DOHH2 (cell line): ENCODE data around the gene PYGO1.
A peak's percentile ranks its signal among the peaks of the same experiment; 100 is the strongest.

Experiments used
- H3F3A ChIP-seq: fragments of 200-600 bp; sonication (generic), shearing (Covaris generic); 2 replicates; pipeline ENCODE4 v1.6.0; 2016; ENCODE audit warnings: antibody characterized with exemption, mild to moderate bottlenecking; ENCODE audit not compliant: control insufficient read depth, insufficient read depth
- H3K27ac ChIP-seq: fragments of 200-600 bp; sonication (generic); 2 replicates; pipeline ENCODE4 v1.5.1; 2014; ENCODE audit warnings: low read depth, mild to moderate bottlenecking, low read length, moderate library complexity
- H3K27me3 ChIP-seq: fragments of 200-600 bp; sonication (generic); 2 replicates; pipeline ENCODE4 v1.6.1; 2014; ENCODE audit warnings: mild to moderate bottlenecking, low read length, mixed read lengths; ENCODE audit not compliant: control insufficient read depth
- H3K36me3 ChIP-seq: fragments of 200-600 bp; sonication (generic); 2 replicates; pipeline ENCODE4 v1.6.1; 2014; ENCODE audit warnings: mild to moderate bottlenecking, low read length, moderate library complexity, mixed read lengths; ENCODE audit not compliant: control insufficient read depth
- H3K4me1 ChIP-seq: fragments of 200-600 bp; sonication (generic); 2 replicates; pipeline ENCODE4 v1.6.1; 2014; ENCODE audit warnings: mild to moderate bottlenecking, low read length, mixed read lengths; ENCODE audit not compliant: control insufficient read depth
- H3K4me2 ChIP-seq: fragments of 200-600 bp; sonication (generic); 2 replicates; pipeline ENCODE4 v1.6.0; 2014; ENCODE audit warnings: mild to moderate bottlenecking, low read length, moderate library complexity
- H3K4me3 ChIP-seq: fragments of 200-600 bp; sonication (generic); 2 replicates; pipeline ENCODE4 v1.5.1; 2014; ENCODE audit warnings: mild to moderate bottlenecking, low read length, mixed read lengths
- H3K79me2 ChIP-seq: fragments of 200-600 bp; sonication (generic); 2 replicates; pipeline ENCODE4 v1.6.1; 2014; ENCODE audit warnings: mild to moderate bottlenecking, low read length, mixed read lengths; ENCODE audit not compliant: control insufficient read depth
- H3K9me2 ChIP-seq: fragments of 200-600 bp; sonication (generic); replicated peaks from 2 replicates; pipeline ENCODE4 v1.6.1; 2014; ENCODE audit warnings: mild to moderate bottlenecking, low read length, mixed read lengths; ENCODE audit not compliant: control insufficient read depth
- H3K9me3 ChIP-seq: fragments of 200-600 bp; sonication (generic); 2 replicates; pipeline ENCODE4 v1.6.1; 2014; ENCODE audit warnings: antibody characterized with exemption, low read length, mixed read lengths; ENCODE audit not compliant: control insufficient read depth, insufficient read depth
- H4K20me1 ChIP-seq: fragments of 200-600 bp; sonication (generic); 2 replicates; pipeline ENCODE4 v1.6.0; 2014; ENCODE audit warnings: low read depth, mild to moderate bottlenecking, antibody characterized with exemption, low read length, moderate library complexity; ENCODE audit not compliant: control insufficient read depth, insufficient read depth
- CTCF ChIP-seq: fragments of 200-600 bp; sonication (generic); IDR thresholded peaks from one replicate; pipeline ENCODE4 v1.5.1; 2014; ENCODE audit warnings: antibody characterized with exemption, mild to moderate bottlenecking, low read depth, low read length; ENCODE audit not compliant: poor library complexity, severe bottlenecking
- EZH2phosphoT487 ChIP-seq: fragments of 200-600 bp; sonication (generic); IDR thresholded peaks from 2 replicates; pipeline ENCODE4 v1.6.1; 2017; ENCODE audit warnings: borderline replicate concordance, mild to moderate bottlenecking, antibody characterized with exemption, low read length, moderate library complexity, mixed read lengths

Gene PYGO1

GRCh38 chr15:55528812-55529211 is 59.3 kb downstream of the PYGO1 start:
- Histone ChIP-seq H3K9me2 (no peaks in the 10 kb centered on the region), H3K4me1 (peaks cover 4% of the 10 kb centered on the region), H3K4me3 (no peak overlapping the region), H3K9me3 (no peaks in the 10 kb centered on the region), H4K20me1 (no peaks in the 10 kb centered on the region), H3K27ac (no peak overlapping the region), H3F3A (no peaks in the 10 kb centered on the region), H3K36me3 (no peaks in the 10 kb centered on the region), H3K79me2 (no peaks in the 10 kb centered on the region), H3K4me2 (no peak overlapping the region), H3K27me3 (no peaks in the 10 kb centered on the region; the same call in 1 of the 2 replicates)
- TF ChIP-seq CTCF (no peak), EZH2phosphoT487 (no peak)

- no peak overlapping the region for H3K4me3 ChIP-seq
- H3K36me3 ChIP-seq: no peaks in the 10 kb centered on the region
- H3K27me3 ChIP-seq: no peaks in the 10 kb centered on the region; the same call in 1 of the 2 replicates
- H4K20me1 ChIP-seq: no peaks in the 10 kb centered on the region
- H3K9me2 ChIP-seq: no peaks in the 10 kb centered on the region
- no peak overlapping the region for H3K4me2 ChIP-seq
- no peaks in the 10 kb centered on the region for H3K9me3 ChIP-seq
- H3F3A ChIP-seq: no peaks in the 10 kb centered on the region
- no peaks in the 10 kb centered on the region for H3K79me2 ChIP-seq
- no peak overlapping the region for H3K27ac ChIP-seq
- H3K4me1 ChIP-seq: peaks cover 4% of the 10 kb centered on the region
- no peak for TF ChIP-seq EZH2phosphoT487
- no peak for TF ChIP-seq CTCF
Observed at GRCh38 chr15:55527150-55527549, 61.0 kb downstream of the PYGO1 start.

- Histone ChIP-seq H3K27ac (no peak overlapping the region), H3K9me2 (no peaks in the 10 kb centered on the region), H3K27me3 (no peaks in the 10 kb centered on the region; the same call in 1 of the 2 replicates), H3K4me1 (peaks cover 4% of the 10 kb centered on the region), H3K79me2 (no peaks in the 10 kb centered on the region), H3K9me3 (no peaks in the 10 kb centered on the region), H3K36me3 (no peaks in the 10 kb centered on the region), H3K4me2 (no peak overlapping the region; the same call in 1 of the 2 replicates), H4K20me1 (no peaks in the 10 kb centered on the region), H3K4me3 (no peak overlapping the region), H3F3A (no peaks in the 10 kb centered on the region)
- TF ChIP-seq EZH2phosphoT487 (no peak), CTCF (peak; percentile 81)
Observed at GRCh38 chr15:55526559-55527036, 61.5 kb downstream of the PYGO1 start.
